Stimulated activated naive CD8-positive, alpha-beta T cell treated with anti-CD3 and anti-CD28 coated beads, Interleukin-15, Interleukin-2, amounts not matched to agents 100 U/mL and 50 U/mL, for 24 hours (primary cell): ENCODE data around the gene DHX8.

Experiments used
- ATAC-seq: fragments of 150-1000 bp; cut with Tn5 transposase; one replicate; pipeline ENCODE4 v1.10.0; 2021
- DNase-seq: peaks from one replicate; pipeline ENCODE4 v3.0.0; 2021

DHX8 gene

DNA sequence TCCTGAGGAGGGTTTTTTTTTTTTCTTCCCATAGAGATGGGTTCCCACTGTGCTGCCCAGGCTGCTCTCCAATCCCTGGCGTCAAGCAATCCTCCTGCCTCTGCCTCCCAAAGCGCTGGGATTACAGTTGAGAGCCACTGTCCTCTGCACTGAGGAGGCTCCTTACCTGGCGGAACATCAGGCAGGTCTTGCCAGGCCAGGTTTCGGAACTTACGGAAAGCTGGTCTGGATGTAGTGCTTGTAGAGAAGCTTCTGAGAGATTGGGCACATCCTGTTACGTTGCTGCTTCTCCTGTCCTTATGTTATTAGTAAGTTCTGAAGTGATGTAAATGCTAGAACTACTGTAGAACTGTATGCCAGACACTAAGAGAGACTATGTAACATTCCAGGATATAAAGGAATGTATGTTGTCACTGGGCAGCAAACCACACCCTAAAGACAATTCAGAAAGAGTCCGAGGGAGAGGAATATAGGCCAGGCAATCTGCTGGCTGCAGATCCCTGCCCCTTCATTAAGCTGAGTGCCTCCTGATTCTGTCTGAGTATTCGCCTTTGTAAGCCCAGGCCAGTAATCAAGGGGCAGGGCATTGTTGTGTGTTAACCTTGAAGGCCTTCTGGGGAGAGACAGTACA, 41.3 kb downstream of the DHX8 start:
- ATAC-seq (no peak), DNase-seq (no peak)

DNA sequence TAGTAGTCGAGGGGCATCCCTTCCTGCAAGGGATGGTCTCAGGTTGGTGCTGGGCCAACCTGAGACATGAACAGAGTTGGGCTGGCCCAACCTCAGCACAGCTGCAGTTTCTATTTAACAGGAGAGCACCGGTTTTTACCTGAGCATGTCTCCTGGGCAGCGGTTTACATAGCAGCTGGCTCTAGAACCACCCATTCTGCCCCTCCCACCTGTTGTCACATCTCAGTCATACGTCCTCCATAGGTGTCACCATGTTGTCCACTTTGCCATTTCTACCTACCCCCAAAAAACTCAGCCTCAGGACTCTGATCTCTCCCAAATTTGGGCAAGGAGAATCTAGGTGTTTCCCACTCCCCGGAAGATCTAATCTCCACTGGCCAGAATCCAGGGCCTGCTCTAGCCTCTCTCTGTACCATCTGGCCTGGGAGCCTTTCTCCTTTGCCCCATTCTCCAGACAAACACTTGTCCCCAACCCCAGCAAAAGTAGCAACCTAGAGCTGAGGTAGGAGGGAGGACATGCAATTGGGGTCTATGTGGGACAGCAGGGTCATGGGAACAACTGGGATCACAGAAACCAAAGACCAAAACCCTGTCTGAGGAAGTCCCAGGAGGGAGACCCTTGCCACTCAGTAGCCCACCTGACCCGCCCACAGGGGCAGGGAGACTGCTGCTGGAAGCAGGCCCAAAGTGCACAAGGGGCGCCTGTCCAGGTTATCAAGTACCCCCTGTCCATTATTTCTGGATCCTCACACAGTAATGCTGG, 43.3 kb downstream of the DHX8 start:
- ATAC-seq = no peak
- no peak for DNase-seq

DNA sequence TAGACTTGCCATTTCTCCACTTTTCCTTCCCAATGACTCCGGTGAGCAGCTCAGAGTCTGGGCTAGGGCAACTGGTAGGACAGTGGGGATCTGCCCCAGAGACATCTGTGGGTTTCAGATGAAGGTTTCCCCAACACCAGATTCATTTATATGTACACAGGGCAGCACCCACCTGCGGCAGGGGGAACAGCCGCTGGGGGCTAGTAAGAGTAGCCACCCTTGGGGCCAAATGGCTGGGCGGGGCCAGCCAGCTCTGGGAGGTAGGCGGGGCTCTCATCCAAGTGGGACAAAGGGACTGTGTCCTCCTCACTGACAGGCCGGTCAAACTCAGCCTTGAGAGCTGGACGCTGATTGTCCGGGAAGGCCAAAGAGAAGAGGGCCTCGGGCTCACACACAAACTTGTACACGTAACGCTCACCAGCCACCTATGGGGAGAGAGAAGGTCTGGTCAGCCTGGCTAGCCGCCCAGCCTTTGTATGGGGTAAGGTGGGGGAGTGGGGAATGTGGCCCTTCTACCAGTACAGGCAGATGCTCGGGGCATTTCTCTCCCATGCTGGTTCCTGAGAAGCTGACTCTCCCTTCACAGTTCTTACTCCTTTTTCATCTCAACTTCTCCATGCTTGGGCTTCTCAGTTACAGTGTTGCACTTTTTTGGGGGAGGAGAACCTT, 44.7 kb downstream of the DHX8 start:
- no peak for ATAC-seq
- DNase-seq = no peak

DNA sequence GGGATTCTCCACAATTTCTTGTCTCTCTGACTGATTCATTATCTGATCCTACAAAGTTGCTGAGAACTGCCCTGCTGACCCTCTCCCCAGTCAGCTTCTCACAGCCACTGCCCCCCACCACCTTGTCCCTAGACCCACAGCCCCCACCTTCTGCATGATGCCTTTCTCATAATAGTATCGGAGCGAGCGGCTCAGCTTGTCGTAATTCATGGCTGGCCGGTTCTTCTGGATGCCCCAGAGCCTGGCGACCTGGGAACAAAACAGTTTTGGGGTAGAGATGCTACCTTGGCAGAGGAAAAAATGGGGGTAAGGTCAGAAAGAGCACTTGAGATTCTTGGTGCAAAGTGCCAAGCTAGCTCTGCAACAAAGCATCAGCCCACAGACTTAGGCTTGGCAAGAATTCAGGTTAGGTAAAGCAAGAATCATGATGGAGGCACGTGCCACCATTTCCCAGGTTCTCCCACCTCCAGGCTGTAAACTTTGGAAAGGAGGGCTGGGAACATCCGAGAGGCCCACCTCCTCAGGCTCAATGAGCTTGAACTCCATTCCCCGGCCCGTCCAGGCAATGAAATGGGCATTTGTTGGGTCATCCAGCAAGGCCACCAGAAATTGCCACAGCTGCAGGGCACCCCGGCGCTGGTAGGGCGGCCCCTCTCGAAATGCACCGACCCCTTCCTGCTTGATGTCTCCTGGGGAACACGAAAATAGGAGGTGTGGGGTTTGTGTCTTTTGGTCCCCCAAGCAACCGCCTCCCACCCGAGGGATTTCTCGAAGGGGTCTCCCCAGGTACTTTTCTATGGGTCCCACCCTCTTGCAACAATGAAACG, 45.4 kb downstream of the DHX8 start:
- DNase-seq (no peak), ATAC-seq (no peak)

DNA sequence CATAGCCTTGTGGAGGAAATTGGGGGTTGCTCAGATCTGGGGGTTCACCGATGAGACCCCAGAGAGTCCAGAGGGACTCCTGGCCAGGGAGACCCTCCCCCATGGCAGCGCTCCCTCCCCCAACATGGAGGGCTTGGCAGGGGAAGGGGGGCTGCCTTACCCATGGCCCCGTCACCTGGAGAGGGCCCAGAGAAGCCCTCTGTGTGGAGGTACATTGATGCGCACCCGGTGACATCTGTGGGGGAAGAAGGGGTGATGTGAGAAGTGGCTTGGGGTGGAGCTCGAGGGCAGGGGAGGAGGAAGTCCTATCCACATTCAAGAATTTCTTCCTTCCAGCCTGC, 46.1 kb downstream of the DHX8 start:
- no peak for ATAC-seq

DNA sequence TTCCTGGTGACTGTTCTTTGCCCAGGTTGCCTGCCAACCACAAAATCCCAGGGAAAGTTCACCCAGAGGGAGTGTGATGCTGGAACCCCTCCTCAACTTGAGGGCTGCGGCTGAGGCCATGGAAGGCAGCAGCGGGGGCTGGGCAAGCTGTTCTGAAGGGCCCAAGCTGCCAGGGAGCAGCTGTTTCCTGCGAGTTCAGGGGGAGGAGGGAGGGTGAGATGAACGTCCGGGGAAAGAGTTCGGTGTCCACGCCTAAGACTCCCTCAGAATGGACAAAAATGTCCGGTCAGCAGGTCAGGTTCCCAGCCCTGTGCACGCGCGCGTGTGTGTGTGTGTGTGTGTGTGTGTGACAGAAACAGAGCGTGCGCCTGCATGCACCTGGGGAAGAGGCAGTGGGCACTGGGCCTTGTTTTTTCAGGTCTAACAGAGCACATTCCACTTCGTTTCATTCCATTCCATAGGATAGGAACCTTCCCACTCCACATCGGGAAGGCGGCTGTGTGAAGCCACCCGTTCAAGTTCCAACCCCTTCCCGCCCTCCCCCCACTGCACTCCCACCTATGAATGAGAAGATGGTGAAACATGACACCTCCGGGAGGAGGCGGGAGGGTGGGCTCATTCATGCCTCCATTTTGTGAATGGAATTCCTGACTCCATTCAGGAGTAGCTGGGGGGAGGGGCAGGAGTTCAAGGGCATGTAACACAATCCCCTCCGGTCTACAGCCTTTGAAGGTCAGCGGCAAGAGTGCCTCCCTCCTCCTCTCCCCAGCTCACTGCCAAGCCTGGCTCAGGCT, 46.7 kb downstream of the DHX8 start:
- ATAC-seq (no peak), DNase-seq (no peak)

More for the DNA sequence above, 46.1 kb downstream of the DHX8 start:
- no peak for DNase-seq

DNA sequence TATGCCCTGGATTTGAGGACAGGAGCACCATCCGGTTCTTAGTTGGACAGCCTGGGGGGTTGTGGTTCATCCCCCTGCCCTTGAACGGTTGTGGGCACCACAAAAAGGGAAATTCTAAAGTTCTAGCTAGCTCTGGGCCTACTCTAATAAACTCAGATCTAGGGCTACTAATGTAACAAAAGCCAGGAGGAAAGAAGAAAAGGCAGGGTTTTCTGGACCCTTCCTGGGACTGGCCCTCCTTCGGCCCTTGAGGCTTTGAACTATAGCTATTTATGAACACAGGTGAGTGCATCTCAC, 47.3 kb downstream of the DHX8 start:
- DNase-seq (no peak), ATAC-seq (no peak)

DNA sequence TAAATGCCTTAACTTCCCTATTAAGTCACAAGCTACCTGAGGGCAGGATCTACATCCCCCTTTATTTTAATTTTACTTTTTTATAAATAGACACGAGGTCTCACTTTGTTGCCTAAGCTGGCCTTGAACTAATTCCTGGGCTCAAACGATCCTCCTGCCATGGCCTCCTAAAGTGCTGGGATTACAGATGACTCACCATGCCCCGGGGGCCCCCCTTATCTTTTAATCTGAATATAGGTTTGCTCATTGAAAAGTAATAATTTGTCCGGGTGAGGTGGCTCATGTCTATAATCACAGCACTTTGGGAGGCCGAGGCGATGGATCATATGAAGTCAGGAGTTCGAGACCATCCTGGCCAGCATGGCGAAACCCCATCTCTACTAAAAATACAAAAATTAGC, 48.2 kb downstream of the DHX8 start:
- DNase-seq (no peak), ATAC-seq (no peak)

DNA sequence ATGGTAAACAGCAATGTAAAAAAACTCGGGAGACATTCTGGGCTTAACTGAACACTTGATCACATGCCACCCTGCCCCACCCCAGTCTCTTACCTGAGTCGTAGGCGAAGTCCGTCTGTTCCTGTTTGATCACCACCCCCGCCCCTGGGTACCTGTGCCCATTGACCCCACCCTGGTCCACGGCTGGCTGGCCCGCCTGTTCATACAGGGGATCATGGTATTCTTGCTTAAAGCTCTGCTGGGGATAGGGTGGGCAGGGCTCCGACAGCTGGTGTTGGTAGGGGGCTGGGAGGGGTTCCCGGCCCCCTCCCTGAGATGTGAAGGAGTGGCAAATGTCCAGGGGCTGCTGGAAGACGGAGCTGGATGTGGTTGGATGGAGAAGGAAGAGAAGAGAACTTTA, 48.8 kb downstream of the DHX8 start:
- ATAC-seq (no peak), DNase-seq (no peak)

DNA sequence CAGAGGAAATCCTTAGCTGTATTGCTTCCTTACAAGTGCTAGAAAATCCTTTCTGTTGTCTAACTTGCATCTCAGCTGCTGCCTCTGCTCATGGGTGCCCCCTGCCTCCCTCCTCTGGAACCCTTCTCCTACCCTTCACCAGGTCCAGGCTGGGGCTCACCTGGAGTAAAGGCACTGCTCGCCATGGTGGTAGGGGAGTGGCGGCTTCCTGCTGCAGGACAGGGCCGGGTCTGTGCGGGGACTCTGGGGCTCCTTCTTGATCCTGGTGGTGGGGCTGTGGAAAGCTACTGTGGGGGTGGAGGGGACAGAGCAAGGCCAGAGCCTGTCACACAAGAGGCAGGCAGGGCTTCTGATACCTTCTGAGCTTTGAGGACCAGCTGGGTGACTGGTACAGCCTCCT, 49.9 kb downstream of the DHX8 start:
- ATAC-seq (no peak), DNase-seq (no peak)

DNA sequence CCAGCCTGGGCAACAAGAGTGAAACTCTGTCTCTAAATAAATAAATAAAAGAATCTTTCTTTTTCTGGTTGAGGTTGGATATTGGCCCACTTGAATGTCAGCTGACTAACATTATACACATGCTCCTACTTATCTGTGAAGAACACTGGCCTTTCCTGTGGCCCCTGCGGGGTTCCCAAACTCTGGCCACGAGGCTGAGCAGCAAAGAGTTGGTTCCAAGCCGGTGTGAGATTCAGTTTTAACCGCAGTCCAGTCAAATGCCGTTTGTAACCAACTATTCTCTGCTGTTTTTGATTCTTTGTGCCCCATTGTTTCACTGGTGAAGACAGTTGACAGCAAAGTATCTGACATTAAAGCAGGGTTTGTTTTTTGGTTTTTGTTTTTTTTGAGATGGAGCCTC, 51.1 kb downstream of the DHX8 start:
- DNase-seq (no peak), ATAC-seq (no peak)

DNA sequence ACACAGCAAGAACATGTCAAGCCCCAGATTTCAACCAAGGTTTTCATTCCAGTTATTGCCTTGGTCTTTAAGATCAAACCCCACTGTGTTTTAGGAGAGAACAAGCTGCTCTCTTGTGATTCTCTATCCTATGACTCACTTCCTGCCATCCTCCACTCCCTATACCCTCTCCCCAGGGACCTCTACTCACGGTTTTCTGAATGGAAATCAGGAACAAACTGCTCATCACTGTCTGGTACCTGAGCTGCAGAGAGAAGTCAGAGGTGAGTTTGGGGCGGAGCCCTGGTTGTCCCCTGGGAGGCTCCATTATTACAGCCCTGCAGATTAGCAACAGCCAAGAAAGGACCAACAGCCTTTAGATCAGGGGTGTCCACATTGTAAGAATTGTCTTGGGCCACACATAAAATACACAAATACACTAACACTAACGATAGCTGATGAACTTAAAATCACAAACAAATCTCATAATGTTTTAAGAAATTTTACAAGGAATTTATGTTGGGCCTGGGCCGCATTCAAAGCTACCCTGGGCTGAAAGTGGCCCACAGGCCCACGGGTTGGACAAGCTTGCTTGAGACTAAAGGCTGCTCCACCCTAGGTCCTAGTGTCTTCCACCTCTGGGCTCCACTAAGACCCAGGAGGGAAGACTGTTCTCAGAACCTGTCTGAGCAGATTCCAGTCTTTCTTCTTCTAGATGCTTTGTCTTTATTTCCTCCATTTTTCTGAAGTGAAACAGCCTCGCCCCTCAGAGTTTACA, 52.6 kb downstream of the DHX8 start:
- ATAC-seq (peak; percentile 58), DNase-seq (no peak)

DNA sequence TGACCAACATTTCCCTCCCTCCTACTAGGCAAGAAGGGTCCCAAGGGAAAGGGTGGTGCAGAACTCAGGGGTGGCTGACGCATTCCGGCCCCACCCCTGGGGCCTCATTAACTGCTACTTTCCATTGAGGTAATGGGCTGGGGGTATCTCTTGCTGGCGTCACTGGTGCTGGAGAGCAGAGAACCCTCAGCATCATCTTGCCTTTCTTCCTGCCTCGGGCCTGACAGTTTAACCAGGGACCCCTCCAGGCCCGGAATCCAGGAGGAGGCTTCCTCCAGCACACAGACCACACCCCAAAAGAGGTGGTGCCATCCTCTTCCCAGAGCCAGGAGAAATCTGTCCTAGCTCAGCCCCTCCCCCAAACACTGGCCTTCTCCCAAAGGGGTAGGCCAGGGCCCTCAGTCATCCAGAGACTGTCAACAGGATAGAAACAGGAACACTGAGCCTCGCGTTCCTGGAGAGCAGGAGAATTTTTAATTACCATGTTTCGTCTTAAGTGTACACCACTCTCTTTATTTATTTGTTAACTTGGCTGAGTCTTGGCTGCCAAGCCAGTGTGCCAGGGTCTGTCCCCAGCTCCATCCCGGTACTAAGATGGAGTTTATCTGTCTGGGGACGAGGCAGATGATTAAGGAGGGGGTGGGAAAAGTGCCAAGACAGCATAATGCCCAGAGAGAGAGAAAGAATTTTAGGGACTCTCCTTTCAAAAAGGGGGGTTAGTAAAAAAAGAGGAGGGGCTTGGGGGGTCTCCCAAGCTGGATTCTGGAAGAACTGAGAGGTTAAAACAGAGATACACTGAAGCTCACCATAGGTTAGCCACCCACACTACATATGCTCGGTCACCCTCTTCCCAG, 57.3 kb downstream of the DHX8 start:
- DNase-seq (no peak), ATAC-seq (no peak)

DNA sequence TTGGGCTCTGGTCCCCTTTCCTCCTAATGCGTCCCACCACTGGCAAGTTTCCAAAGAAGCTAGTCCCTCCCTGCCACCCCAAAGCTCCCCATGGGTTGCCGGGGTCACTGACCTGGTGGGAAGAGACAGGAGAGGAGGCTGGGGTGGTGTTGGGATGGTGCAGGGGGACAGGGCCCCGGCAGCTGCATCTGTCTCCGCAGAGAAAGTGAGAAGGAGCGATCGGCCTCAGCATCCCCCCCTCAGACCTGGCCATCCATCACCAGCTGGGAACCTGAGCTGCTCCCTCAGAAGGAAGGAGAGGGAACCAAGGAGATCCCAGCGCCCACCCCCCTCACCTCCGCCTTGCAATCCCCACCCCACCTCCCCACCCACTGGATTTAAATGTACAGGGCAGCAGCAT, 59.1 kb downstream of the DHX8 start:
- DNase-seq (no peak), ATAC-seq (no peak)

DNA sequence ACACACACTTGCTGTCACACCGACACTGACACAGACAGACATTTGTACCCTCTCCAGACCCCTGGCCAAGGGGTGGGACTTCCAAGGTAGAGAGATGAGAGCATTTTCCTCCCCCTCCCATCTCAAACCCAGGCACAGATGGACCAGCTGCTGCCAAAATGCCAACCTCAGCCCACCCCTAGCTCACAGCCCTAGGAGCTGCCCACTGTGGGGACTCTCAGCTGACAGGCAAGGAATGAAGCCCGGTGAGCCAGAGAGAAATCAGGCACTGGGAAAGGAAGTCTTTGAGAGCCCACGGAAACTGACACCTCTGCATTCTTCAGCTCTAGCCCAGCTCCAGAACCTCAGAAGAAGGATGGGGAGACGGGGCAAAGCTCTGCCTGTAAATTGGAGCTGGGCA, 59.5 kb downstream of the DHX8 start:
- ATAC-seq (no peak), DNase-seq (no peak)

DNA sequence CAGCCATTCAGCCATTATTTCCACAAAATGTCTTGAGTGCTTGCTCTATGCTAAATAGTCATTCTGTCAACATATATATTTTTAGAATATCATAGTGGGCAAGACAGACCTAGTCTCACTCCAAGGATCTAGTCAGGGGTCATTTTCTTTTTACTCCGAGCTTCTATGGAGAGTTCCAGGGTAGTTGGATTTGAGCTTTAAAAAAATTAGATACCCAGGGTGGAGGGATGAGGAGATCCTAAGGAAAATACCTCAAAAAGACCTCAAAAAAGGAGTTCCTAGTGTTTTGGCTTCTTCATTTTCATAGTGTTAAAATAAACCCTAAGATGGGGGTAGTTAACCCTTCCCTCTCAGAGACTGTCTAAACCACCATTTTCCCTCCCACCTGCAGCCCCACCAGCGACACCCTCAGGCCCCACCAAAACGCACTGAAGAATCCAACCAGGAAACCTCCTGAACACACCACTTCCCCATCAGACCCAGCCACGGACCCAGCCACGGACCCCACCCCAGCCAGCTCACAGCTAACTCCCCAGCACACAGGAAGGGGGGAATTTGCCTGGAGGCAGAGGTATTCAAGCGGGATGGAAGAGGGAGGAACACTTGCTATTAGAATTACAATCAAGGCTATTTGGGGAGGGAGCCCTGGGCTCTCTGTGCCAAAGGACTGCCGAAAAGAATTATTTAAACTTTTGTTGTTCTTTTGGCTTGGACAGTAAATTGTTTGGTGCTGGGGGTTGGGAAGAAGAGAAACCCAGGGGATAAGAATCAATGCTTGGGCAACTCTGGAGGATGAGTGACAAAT, 60.2 kb downstream of the DHX8 start:
- DNase-seq (no peak), ATAC-seq (no peak)

DNA sequence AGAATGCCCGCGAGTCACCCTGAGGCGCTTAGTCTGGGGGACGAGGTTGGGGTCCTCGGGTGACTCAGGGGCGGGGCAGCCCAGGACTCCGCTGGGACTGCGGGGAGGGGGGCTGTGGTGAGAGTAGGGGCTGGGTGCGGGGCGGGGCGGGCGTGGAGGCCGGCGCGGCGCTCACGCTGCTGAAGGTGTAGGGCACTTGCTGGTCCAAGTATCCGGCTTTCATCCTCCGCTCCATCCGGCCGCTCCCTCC, 61.5 kb downstream of the DHX8 start:
- DNase-seq (no peak), ATAC-seq (peak; percentile 4)

DNA sequence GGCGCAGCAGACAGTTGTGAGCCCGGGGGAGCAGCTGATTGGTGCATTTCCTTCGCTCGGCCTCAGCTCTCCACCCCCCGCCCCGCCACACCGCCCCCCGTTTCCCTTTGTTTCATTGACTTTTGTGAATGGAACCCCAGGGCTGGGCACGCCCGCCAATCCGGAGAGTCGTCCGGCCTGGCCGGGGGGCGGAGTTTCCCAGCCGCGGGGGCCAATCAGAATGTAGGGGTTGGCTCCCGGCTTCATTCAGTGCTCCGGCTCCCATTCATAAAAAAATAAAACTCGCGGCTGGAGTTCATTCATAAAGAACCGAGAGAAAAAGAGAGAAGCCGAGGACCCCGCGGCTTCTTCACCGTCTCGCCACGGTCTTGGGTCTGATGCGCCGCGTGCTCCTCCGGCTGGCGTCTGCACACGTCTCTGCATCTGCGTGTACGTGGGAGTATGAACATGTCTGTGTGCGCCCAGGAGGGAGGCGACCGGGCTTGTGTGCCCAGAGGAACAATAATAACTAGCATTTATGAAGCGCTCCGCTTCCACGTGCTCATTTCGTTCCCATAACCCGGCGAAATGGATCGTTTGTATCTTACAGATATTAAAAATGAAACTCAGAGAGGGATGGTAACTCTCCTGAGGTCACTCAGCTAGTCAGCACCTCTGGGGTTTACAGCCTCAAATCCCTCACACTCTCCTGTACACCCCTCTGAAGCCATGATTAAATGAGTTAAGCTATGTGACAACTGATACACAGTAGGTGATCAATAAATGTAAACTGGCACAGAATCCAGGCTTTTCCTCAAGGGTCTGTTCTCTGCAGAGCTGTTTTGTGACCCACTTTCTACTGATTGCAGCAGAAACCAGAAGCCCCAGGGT, 62.8 kb downstream of the DHX8 start, which contains the start of gene ETV4:
ETV4 (minus strand) TSS at position 22 of the 870 bp plus-strand sequence. CDS start 723 bp downstream, outside the sequence.
- peak; percentile 91 for ATAC-seq

DNA sequence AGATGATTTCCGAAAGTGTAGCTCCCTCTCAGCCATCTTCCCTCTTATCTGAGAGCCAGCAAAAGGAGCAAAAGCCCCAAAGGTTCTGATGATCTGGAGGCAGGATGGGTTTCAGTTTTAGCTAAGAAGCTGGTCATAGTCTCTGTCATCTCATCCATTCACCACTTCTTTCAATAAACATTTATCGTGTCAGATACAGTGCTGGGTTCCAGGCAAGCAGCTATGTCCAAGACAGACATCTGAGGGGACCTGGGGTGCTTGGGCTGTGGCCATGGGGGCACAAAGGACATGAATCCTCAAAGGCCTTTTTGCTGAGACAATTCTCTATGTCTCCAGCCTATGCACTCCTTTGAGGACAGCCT, 63.4 kb downstream of the DHX8 start:
- no peak for ATAC-seq
- no peak for DNase-seq

More for the DNA sequence above, 62.8 kb downstream of the DHX8 start, which contains the start of gene ETV4:
- peak; percentile 96 for DNase-seq
